Medulla oblongata (tissue), 1 donor: Measurements from ENCODE around the gene TLE3.

ENCODE experiments used
- DNase-seq: peaks from one replicate; pipeline ENCODE4 v3.0.0-alpha.2; 2015; ENCODE audit errors: extremely low spot score

Gene TLE3

GRCh38 chr15:70063261-70063925 is 34.3 kb downstream of the TLE3 start:
- peak; percentile 55 for DNase-seq

DNA sequence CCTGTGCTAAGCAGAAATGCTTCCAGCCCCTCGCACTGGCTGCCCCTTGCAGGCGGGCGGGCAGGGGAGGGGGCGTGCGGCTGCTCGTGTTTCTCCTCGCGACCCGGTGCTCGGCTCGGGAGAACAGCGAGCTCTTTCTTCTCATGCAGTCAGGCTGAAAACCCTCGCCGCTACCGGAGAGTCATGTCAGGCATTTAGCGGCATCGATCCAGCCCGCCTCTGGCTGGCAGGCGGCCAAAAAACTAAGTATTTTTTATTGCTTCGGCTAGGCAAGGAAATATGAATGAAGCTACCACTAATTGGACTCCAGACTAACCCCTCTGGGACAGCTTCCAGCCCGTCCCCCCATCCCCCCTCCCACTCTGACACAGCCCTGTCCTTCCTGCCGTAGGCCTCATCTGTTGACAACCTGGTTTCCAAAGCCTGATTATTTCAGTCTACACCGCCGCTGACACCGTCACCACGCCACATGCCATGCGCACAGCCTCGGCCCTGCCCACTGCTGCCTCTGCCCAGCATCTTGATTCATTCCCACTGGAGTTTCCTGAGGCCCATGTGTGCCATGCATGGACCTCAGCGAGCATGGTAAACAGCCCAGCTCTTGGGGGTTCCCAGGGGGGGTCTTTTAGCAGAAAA is 35.3 kb downstream of the TLE3 start:
- DNase-seq, result peak; percentile 84

DNA sequence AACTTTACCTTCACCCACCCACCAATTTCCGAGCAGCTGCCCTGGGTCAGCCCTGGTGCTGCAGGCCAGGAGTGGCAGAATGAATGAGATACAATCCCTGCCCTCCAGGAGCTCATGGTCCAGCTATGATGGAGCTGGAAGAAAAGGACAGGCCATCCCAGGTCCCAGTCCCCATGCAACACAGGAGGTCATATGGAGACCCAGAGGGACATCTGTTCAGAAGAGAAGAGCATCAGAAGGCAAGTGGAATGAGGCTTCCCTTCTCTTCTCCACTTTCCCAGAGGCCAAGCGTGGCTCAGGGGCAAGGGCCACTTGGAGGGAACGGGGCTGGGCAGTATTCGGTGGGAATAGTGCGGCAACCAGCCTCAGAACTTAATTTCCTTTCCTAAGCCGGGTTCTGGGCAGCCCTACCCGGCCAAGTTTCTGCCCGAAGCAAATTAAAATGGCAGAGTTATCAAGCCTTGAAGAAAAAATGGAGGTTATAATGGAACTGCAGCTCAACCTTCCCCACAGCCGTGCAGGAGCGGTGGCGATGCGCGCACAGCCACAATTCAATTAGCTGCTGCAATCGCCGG is 35.9 kb downstream of the TLE3 start:
- no peak for DNase-seq

GRCh38 chr15:70060993-70061305 is 36.8 kb downstream of the TLE3 start:
- no peak for DNase-seq

- no peak for DNase-seq
These were observed 37.3 kb downstream of the TLE3 start for GRCh38 chr15:70060214-70060992.

GRCh38 chr15:70059476-70060213 is 38.1 kb downstream of the TLE3 start:
- DNase-seq, result no peak

DNA sequence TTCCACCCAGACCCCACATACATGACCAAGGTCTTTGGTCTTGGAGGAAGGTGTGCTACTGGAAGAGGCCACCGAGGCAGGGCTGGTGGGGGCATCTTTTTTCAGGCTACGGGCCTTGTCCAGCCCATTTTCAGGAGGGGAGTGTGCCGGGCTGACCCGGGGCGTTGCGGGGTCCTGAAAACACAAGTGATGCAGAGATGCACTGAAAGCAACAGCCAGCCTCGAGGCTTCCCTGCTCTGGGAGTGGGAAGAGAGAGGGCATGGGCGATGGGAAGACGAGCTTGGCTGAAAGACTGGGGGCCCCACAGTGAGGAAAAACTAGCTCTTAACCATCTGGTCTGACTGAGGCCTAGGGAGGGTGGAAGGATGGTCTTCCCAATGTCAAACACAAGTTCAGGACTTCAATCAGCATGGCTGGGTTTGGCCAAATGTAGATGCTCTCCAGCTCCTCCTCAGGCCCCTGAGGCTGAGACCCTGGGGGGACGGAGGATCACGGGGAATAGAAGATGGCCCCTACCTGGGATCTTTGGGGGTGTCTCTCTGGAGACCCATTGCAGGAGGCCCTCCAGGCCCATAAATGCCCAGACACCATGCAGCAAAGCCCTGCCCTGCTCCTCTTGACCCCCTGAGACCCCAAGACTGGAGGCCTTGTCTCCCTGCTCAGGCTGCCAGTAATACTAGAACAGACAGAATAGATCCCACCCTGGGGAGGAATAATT is 38.9 kb downstream of the TLE3 start:
- no peak for DNase-seq

GRCh38 chr15:70057931-70058641 is 39.6 kb downstream of the TLE3 start:
- DNase-seq, result no peak

GRCh38 chr15:70056091-70056680 is 41.5 kb downstream of the TLE3 start:
- DNase-seq, result no peak

DNA sequence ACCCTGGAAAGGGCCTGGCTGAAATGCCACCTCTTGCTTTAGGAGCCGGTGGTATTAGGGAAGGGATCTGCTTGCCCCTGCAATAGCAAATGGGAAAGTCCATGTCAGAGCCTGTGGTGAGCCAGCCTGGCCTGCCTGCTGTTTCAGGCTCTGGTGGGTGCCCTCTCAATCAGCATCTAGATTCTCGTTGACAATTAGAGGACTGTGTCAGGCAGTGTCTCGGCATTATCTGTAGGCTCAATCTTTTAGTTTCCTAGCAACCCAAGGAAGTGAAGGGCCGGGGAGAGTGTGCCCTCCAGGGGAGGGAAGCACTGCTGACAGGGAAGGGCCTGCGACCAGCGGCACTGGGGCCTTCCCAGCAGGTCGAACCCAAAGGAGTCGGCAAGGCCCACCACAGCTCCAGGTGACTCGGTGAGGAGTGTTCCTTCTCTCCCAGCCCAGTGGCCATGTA is 42.1 kb downstream of the TLE3 start:
- no peak for DNase-seq

- DNase-seq, result no peak
These were observed 42.8 kb downstream of the TLE3 start for GRCh38 chr15:70054884-70055387.

- DNase-seq, result no peak
These were observed 43.4 kb downstream of the TLE3 start for GRCh38 chr15:70054366-70054765.

- DNase-seq, result no peak
These were observed 43.9 kb downstream of the TLE3 start for GRCh38 chr15:70053716-70054229.

DNA sequence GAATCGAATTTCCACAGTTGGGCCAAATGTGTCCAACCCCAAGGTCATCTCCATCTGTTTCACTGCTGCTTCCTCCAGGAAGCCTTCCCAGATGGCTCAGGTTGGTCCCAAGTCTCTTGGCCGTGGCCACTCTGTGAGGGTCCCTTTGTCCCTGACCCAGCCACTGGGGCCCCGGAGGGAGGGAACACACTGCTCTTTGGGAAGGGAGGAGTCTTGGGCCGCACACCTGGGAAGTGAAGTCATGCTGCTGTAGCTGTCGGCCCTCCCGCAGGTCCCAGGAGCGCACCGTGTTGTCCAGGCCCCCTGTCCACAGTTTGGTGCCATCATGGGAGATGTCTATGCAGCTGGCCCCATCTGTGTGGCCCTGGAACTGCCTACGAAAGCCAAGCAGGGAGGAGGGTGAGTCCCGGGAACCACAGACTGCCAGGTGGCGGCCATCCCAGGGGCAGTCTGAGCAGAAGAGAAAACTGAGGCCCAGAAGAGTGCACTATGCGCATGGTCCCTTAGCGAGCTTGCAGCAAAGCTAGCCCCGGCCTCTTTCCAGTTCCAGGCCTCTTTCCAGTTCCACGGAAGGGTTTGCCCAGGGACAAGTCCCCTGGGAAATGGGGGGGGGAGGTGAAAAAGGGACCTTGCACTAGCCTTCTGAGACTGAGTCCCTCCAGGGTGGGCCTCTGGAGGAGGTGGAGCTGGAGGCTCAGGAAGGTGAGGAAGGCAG is 44.6 kb downstream of the TLE3 start:
- peak; percentile 75 for DNase-seq

GRCh38 chr15:70051948-70052633 is 45.6 kb downstream of the TLE3 start:
- DNase-seq, result peak; percentile 29

DNA sequence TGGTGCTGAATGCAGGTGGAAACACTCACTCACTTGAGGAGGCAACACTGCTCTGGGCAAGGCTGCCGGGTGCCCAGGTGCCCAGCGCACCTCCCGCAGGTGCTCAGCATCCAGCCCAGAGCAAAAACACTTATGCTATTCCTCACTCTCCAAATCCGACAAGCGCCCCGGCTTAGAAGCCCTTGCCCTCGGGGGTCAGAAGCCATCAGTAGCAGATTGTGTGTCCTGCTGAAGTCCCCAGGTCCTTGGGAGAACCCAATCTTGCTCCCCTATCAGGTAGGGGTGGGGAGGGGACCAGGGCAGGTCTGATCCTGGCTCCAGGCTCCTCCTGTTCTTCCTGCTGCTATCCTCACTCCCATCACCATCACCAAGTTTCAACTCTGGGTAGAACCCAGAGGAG is 46.7 kb downstream of the TLE3 start:
- no peak for DNase-seq

GRCh38 chr15:70050441-70050840 is 47.3 kb downstream of the TLE3 start:
- no peak for DNase-seq

- DNase-seq, result no peak
These were observed 47.9 kb downstream of the TLE3 start for GRCh38 chr15:70049701-70050301.
